GM18873 (cell line): ENCODE measurements around the gene MRGPRG.

Source experiments
- ATAC-seq: cut with Tn5 transposase; IDR thresholded peaks from one replicate; pipeline ENCODE4 v1.9.1; 2021; ENCODE audit warnings: mild to moderate bottlenecking, moderate library complexity, moderate number of reproducible peaks; ENCODE audit not compliant: unreplicated experiment, low FRiP score

MRGPRG gene

GRCh38 chr11:3213659-3214419, 4.8 kb downstream of the MRGPRG start:
- no peak for ATAC-seq

GRCh38 chr11:3208272-3208671, 10.3 kb downstream of the MRGPRG start:
- ATAC-seq, result no peak

- ATAC-seq, result no peak
These were observed 11.0 kb downstream of the MRGPRG start for GRCh38 chr11:3207526-3208189.

- ATAC-seq, result no peak
These were observed 11.8 kb downstream of the MRGPRG start for GRCh38 chr11:3206922-3207204.

- ATAC-seq, result no peak
These were observed 12.3 kb downstream of the MRGPRG start for GRCh38 chr11:3206156-3206921.

- no peak for ATAC-seq
These were observed 13.1 kb downstream of the MRGPRG start for GRCh38 chr11:3205261-3206155.

GRCh38 chr11:3204141-3205015, 14.2 kb downstream of the MRGPRG start:
- ATAC-seq, result no peak

GRCh38 chr11:3203221-3204043, 15.2 kb downstream of the MRGPRG start:
- ATAC-seq, result no peak

- ATAC-seq, result no peak
These were observed 15.9 kb downstream of the MRGPRG start for GRCh38 chr11:3202759-3203158.

GRCh38 chr11:3202305-3202704, 16.3 kb downstream of the MRGPRG start:
- no peak for ATAC-seq

- no peak for ATAC-seq
These were observed 16.9 kb downstream of the MRGPRG start for GRCh38 chr11:3201677-3202181.

GRCh38 chr11:3201112-3201581, 17.5 kb downstream of the MRGPRG start:
- no peak for ATAC-seq

- ATAC-seq, result no peak
These were observed 18.1 kb downstream of the MRGPRG start for GRCh38 chr11:3200388-3201111.

GRCh38 chr11:3199537-3200295, 18.9 kb downstream of the MRGPRG start:
- ATAC-seq, result no peak

- ATAC-seq, result no peak
These were observed 19.8 kb downstream of the MRGPRG start for GRCh38 chr11:3198815-3199214.

GRCh38 chr11:3197878-3198528, 20.6 kb downstream of the MRGPRG start:
- ATAC-seq, result no peak
